K562 (cell line): ENCODE measurements around the gene MYO1H. TPM values are rescaled to one million over a fixed set of nuclear protein-coding genes. Genes with fewer than 3 reads are reported as not detected.

Experiments
- ARID1B ChIP-seq: fragments of 450-650 bp; IDR thresholded peaks from 2 replicates; pipeline ENCODE4 v1.6.1; 2016; ENCODE audit warnings: antibody characterized with exemption, mild to moderate bottlenecking, inconsistent platforms
- BMI1 ChIP-seq: fragments of 150-350 bp; IDR thresholded peaks from 2 replicates; pipeline ENCODE4 v1.6.1; 2014; ENCODE audit warnings: low read length
- CEBPB ChIP-seq: fragments of 450-650 bp; IDR thresholded peaks from 2 replicates; pipeline ENCODE4 v1.6.1; 2016; ENCODE audit warnings: missing genetic modification characterization, missing compliant biosample characterization
- DPF2 ChIP-seq: fragments of 450-650 bp; IDR thresholded peaks from 2 replicates; pipeline ENCODE4 v1.6.1; 2016
- HDAC8 ChIP-seq: fragments of 450-650 bp; IDR thresholded peaks from 2 replicates; pipeline ENCODE4 v1.6.1; 2016; ENCODE audit warnings: mild to moderate bottlenecking, missing genetic modification characterization, moderate library complexity, missing compliant biosample characterization
- KDM4B ChIP-seq, 2 experiments: fragments of 450-650 bp in 1 of 2; sonication (generic) in 1 of 2; IDR thresholded peaks; 2 replicates each; pipeline ENCODE4 v1.6.1; 2016 to 2017; ENCODE audit warnings: borderline replicate concordance in 2 of 2, antibody characterized with exemption in 1 of 2, low read depth in 1 of 2, mild to moderate bottlenecking in 1 of 2
- MTF1 ChIP-seq: fragments of 250-450 bp; sonication (Bioruptor Pico); IDR thresholded peaks from 2 replicates; pipeline ENCODE4 v1.9.0; 2021; ENCODE audit warnings: moderate library complexity, mild to moderate bottlenecking, inconsistent platforms, borderline replicate concordance
- NCOA4 ChIP-seq: fragments of 450-650 bp; IDR thresholded peaks from 2 replicates; pipeline ENCODE4 v1.6.1; 2018; ENCODE audit warnings: mild to moderate bottlenecking; ENCODE audit not compliant: partially characterized antibody
- PTRF ChIP-seq: fragments of 450-650 bp; IDR thresholded peaks from 2 replicates; pipeline ENCODE4 v1.6.1; 2016; ENCODE audit warnings: mild to moderate bottlenecking, missing genetic modification characterization, missing compliant biosample characterization
- RFX7 ChIP-seq: fragments of 250-450 bp; sonication (Bioruptor Pico); IDR thresholded peaks from 2 replicates; pipeline ENCODE4 v1.5.1; 2021; ENCODE audit warnings: mild to moderate bottlenecking
- RUNX1 ChIP-seq: sonication (generic); IDR thresholded peaks from 2 replicates; pipeline ENCODE4 v1.6.1; 2016; ENCODE audit warnings: antibody characterized with exemption, low read depth
- ZNF165 ChIP-seq: fragments of 250-450 bp; sonication (Bioruptor Pico); IDR thresholded peaks from 2 replicates; pipeline ENCODE4 v1.4.0; 2020; ENCODE audit warnings: borderline replicate concordance
- ZNF263 ChIP-seq: sonication (generic); formaldehyde crosslinking; IDR thresholded peaks from 2 replicates; pipeline ENCODE4 v1.8.0; 2022; ENCODE audit warnings: mild to moderate bottlenecking, missing genetic modification reagents, borderline replicate concordance
- ZNF668 ChIP-seq: fragments of 250-450 bp; sonication (Bioruptor Pico); IDR thresholded peaks from 2 replicates; pipeline ENCODE4 v1.8.0; 2022; ENCODE audit warnings: mild to moderate bottlenecking, inconsistent platforms
- ZNF778 ChIP-seq: fragments of 450-650 bp; formaldehyde crosslinking; IDR thresholded peaks from 2 replicates; pipeline ENCODE4 v1.4.0; 2020; ENCODE audit warnings: mild to moderate bottlenecking, moderate library complexity
- polyA plus RNA-seq, 8 experiments: library from polyadenylated mRNA; depleted of rRNA in 4 of 8; stranded (reverse) in 5 of 8; unstranded in 3 of 8; fragments of >200 nt; fragmentation: Nextera tagmentation in 2 of 8; fragmentation: Illumina TruSeq in 1 of 8; extraction: Ambion mirVana in 2 of 8; extraction: Trizol in 1 of 8; gene quantifications; 2 replicates each; pipeline versions ENCODE4 v1.2.1 to v1.2.3, GENCODE V29; 2011 to 2014; ENCODE audit warnings: inconsistent platforms in 1 of 8, missing spikeins in 1 of 8
- total RNA-seq, 7 experiments: library from RNA; depleted of rRNA in 6 of 7; stranded (reverse); fragments of >200 nt in 6 of 7; fragmentation: Illumina TruSeq in 2 of 7; extraction: Trizol in 2 of 7; gene quantifications; 2 replicates each; pipeline versions ENCODE4 v1.2.1 to v1.2.3, GENCODE V29; 2011 to 2021; ENCODE audit warnings: low replicate concordance in 1 of 7
- TF ChIP-seq, protein P1 (sequence below): fragments of 450-650 bp; IDR thresholded peaks from 2 replicates; pipeline ENCODE4 v1.7.0; 2016; ENCODE audit warnings: borderline replicate concordance
- TF ChIP-seq, protein P2 (sequence below): sonication (generic); IDR thresholded peaks from 2 replicates; pipeline ENCODE4 v1.6.1; 2016
- TF ChIP-seq, protein P3 (sequence below): fragments of 250-450 bp; sonication (Bioruptor Pico); IDR thresholded peaks from 2 replicates; pipeline ENCODE4 v1.9.0; 2021; ENCODE audit warnings: mild to moderate bottlenecking, inconsistent platforms
- TF ChIP-seq, protein P4 (sequence below): fragments of 450-650 bp; IDR thresholded peaks from one replicate; pipeline ENCODE4 v1.6.1; 2018; ENCODE audit warnings: mild to moderate bottlenecking, moderate library complexity; ENCODE audit not compliant: partially characterized antibody
- TF ChIP-seq, protein P5 (sequence below): IDR thresholded peaks from 2 replicates; pipeline ENCODE4 v1.6.1; 2012; ENCODE audit warnings: low read depth, low read length, improper control_type of control experiment, borderline replicate concordance

The MYO1H gene
- total and polyA plus RNA-seq, 9 of the 15 experiments (the other 6 are each of a cell fraction or from before 2014, with no cell fraction given), result not detected

DNA sequence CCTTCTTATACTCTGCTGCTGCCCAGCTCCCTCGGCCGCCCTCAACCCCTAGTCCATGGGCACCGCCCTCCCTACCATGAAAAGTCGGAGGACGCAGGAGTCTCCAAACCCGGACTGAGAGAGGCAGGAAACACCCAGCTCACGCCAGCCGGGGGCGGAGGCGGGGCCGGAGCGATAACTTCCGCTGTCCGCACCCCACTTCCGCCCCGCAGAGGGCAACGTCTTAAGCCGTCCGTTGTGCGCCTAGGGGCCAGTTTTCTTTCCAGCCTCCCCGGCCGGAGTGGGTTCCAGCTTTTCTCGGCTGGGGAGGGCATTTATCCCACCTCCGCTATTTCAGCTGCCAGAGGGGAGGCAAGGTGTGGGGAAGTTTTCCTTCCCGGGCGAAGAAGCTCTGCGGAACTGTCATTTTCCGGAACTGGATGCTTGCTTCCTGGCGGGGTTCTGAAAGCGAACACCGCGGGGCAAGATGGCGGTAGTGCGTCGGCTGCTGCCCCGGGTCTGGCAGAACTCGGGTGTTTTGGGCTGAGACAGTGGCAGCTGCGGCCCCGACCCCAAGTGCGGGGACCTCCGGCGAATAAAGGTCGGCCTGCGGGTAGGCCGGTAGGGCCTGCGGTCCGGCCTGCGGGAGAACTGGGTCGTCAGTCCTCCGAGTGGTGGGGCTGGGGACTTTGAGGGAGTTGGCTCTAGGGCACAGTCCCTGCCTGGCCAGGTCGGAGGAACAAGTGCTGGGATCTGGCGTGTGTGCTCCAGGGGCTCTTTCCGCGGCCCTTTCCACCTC lies 129.7 kb downstream of the MYO1H start, which contains the start of the genes KCTD10 and UBE3B (continued):
- TF ChIP-seq, protein P1, sequence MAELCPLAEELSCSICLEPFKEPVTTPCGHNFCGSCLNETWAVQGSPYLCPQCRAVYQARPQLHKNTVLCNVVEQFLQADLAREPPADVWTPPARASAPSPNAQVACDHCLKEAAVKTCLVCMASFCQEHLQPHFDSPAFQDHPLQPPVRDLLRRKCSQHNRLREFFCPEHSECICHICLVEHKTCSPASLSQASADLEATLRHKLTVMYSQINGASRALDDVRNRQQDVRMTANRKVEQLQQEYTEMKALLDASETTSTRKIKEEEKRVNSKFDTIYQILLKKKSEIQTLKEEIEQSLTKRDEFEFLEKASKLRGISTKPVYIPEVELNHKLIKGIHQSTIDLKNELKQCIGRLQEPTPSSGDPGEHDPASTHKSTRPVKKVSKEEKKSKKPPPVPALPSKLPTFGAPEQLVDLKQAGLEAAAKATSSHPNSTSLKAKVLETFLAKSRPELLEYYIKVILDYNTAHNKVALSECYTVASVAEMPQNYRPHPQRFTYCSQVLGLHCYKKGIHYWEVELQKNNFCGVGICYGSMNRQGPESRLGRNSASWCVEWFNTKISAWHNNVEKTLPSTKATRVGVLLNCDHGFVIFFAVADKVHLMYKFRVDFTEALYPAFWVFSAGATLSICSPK, result no peak
- no peak for TF ChIP-seq ZNF778 (CRISPR knock-in tag)
- peak; percentile 16; the same call in 1 of the 2 replicates for TF ChIP-seq DPF2
- TF ChIP-seq KDM4B (IDR thresholded peaks at IDR 0.05; ENCODE audit: borderline replicate concordance in 2 of 2, low read depth in 1 of 2), result peak in 1 of 2 experiments; percentile 89; a peak in 2 of 4 replicates
- TF ChIP-seq, protein P2, sequence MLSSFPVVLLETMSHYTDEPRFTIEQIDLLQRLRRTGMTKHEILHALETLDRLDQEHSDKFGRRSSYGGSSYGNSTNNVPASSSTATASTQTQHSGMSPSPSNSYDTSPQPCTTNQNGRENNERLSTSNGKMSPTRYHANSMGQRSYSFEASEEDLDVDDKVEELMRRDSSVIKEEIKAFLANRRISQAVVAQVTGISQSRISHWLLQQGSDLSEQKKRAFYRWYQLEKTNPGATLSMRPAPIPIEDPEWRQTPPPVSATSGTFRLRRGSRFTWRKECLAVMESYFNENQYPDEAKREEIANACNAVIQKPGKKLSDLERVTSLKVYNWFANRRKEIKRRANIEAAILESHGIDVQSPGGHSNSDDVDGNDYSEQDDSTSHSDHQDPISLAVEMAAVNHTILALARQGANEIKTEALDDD, result no peak
- no peak for TF ChIP-seq ARID1B
- TF ChIP-seq, protein P3, sequence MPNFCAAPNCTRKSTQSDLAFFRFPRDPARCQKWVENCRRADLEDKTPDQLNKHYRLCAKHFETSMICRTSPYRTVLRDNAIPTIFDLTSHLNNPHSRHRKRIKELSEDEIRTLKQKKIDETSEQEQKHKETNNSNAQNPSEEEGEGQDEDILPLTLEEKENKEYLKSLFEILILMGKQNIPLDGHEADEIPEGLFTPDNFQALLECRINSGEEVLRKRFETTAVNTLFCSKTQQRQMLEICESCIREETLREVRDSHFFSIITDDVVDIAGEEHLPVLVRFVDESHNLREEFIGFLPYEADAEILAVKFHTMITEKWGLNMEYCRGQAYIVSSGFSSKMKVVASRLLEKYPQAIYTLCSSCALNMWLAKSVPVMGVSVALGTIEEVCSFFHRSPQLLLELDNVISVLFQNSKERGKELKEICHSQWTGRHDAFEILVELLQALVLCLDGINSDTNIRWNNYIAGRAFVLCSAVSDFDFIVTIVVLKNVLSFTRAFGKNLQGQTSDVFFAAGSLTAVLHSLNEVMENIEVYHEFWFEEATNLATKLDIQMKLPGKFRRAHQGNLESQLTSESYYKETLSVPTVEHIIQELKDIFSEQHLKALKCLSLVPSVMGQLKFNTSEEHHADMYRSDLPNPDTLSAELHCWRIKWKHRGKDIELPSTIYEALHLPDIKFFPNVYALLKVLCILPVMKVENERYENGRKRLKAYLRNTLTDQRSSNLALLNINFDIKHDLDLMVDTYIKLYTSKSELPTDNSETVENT, result no peak; the same call in 1 of the 2 replicates
- no peak for TF ChIP-seq BMI1
- TF ChIP-seq ZNF263 (CRISPR knock-in tag), result no peak
- no peak for TF ChIP-seq ZNF165 (CRISPR knock-in tag)
- TF ChIP-seq ZNF668 (CRISPR knock-in tag), result no peak
- peak; percentile 81; the same call in 1 of the 2 replicates for TF ChIP-seq HDAC8
- TF ChIP-seq PTRF, result no peak
- TF ChIP-seq RUNX1, result 0 out of 2 replicates have a peak, but pooled peaks have one; percentile 31
- no peak for TF ChIP-seq MTF1
- no peak for TF ChIP-seq NCOA4
- TF ChIP-seq RFX7 (CRISPR knock-in tag), result no peak
- TF ChIP-seq, protein P4, sequence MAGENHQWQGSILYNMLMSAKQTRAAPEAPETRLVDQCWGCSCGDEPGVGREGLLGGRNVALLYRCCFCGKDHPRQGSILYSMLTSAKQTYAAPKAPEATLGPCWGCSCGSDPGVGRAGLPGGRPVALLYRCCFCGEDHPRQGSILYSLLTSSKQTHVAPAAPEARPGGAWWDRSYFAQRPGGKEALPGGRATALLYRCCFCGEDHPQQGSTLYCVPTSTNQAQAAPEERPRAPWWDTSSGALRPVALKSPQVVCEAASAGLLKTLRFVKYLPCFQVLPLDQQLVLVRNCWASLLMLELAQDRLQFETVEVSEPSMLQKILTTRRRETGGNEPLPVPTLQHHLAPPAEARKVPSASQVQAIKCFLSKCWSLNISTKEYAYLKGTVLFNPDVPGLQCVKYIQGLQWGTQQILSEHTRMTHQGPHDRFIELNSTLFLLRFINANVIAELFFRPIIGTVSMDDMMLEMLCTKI, result no peak
- TF ChIP-seq CEBPB, result no peak
- TF ChIP-seq, protein P5, sequence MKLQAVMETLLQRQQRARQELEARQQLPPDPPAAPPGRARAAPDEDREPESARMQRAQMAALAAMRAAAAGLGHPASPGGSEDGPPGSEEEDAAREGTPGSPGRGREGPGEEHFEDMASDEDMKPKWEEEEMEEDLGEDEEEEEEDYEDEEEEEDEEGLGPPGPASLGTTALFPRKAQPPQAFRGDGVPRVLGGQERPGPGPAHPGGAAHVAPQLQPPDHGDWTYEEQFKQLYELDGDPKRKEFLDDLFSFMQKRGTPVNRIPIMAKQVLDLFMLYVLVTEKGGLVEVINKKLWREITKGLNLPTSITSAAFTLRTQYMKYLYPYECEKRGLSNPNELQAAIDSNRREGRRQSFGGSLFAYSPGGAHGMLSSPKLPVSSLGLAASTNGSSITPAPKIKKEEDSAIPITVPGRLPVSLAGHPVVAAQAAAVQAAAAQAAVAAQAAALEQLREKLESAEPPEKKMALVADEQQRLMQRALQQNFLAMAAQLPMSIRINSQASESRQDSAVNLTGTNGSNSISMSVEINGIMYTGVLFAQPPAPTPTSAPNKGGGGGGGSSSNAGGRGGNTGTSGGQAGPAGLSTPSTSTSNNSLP, result no peak
